Parathyroid adenoma (tissue), 2 donors: ENCODE results near the gene PRDM1.

Experiments used
- H2AFZ ChIP-seq: fragments of 300-600 bp; sonication (generic); one replicate; pipeline ENCODE4 v1.7.0; 2017; ENCODE audit warnings: antibody characterized with exemption, mild to moderate bottlenecking
- H3K27ac ChIP-seq: fragments of 300-600 bp; sonication (generic); one replicate; pipeline ENCODE4 v1.7.0; 2017
- H3K27me3 ChIP-seq: fragments of 300-600 bp; sonication (generic); one replicate; pipeline ENCODE4 v1.7.0; 2017; ENCODE audit warnings: low read length; ENCODE audit not compliant: control insufficient read depth, insufficient read depth
- H3K36me3 ChIP-seq: fragments of 300-600 bp; sonication (generic); one replicate; pipeline ENCODE4 v1.7.0; 2017; ENCODE audit warnings: low read length; ENCODE audit not compliant: control insufficient read depth, insufficient read depth
- H3K4me1 ChIP-seq: fragments of 300-600 bp; sonication (generic); one replicate; pipeline ENCODE4 v1.7.0; 2017; ENCODE audit warnings: control low read depth
- H3K4me2 ChIP-seq: fragments of 300-600 bp; sonication (generic); one replicate; pipeline ENCODE4 v1.7.0; 2017; ENCODE audit warnings: low read length
- H3K4me3 ChIP-seq: fragments of 300-600 bp; sonication (generic); one replicate; pipeline ENCODE4 v1.7.0; 2017; ENCODE audit warnings: low read depth, low read length
- H3K79me2 ChIP-seq: fragments of 300-600 bp; sonication (generic); one replicate; pipeline ENCODE4 v1.7.0; 2017; ENCODE audit warnings: control low read depth
- H3K9ac ChIP-seq: fragments of 300-600 bp; sonication (generic); one replicate; pipeline ENCODE4 v1.7.0; 2017; ENCODE audit warnings: mild to moderate bottlenecking
- H3K9me3 ChIP-seq: fragments of 300-600 bp; sonication (generic); one replicate; pipeline ENCODE4 v1.7.0; 2017; ENCODE audit warnings: low read length; ENCODE audit not compliant: control insufficient read depth
- TF ChIP-seq, protein P1 (sequence below): fragments of 300-600 bp; sonication (generic); IDR thresholded peaks from one replicate; pipeline ENCODE4 v1.7.0; 2017; ENCODE audit warnings: antibody characterized with exemption, mild to moderate bottlenecking
- donor health status: primary hyperparathyroidism.

Gene PRDM1

DNA sequence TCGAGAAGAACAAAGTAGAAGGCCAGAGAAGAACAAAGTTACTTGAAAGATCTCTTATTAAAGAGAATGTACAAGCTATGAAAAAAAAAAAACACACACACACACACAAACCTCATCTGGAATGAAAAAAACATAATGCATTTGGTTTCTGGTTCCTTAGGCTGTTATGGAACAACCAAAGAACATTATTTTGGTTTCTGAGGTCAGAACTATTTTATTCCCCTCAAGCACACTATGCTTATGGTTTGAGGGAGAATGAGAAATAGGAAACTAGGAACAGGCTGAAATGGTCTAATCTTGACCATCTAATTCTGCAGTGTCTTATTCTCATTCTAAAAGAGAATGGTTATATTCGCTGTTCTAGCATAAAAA is 8.8 kb downstream of the PRDM1 start:
- Histone ChIP-seq H3K27ac (no peak overlapping the region), H2AFZ (no peak overlapping the region), H3K27me3 (no peaks in the 10 kb centered on the region), H3K9me3 (no peaks in the 10 kb centered on the region), H3K4me3 (no peak overlapping the region), H3K79me2 (no peaks in the 10 kb centered on the region), H3K36me3 (no peaks in the 10 kb centered on the region), H3K4me1 (no peaks in the 10 kb centered on the region), H3K4me2 (no peak overlapping the region), H3K9ac (no peak overlapping the region)
- TF ChIP-seq, protein P1, sequence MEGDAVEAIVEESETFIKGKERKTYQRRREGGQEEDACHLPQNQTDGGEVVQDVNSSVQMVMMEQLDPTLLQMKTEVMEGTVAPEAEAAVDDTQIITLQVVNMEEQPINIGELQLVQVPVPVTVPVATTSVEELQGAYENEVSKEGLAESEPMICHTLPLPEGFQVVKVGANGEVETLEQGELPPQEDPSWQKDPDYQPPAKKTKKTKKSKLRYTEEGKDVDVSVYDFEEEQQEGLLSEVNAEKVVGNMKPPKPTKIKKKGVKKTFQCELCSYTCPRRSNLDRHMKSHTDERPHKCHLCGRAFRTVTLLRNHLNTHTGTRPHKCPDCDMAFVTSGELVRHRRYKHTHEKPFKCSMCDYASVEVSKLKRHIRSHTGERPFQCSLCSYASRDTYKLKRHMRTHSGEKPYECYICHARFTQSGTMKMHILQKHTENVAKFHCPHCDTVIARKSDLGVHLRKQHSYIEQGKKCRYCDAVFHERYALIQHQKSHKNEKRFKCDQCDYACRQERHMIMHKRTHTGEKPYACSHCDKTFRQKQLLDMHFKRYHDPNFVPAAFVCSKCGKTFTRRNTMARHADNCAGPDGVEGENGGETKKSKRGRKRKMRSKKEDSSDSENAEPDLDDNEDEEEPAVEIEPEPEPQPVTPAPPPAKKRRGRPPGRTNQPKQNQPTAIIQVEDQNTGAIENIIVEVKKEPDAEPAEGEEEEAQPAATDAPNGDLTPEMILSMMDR, result no peak

GRCh38 chr6:106097411-106098231 is 11.5 kb downstream of the PRDM1 start:
- Histone ChIP-seq H3K4me3 (peak overlapping the region; percentile 7), H3K9me3 (no peaks in the 10 kb centered on the region), H3K27me3 (no peaks in the 10 kb centered on the region), H2AFZ (no peak overlapping the region), H3K4me2 (peak overlapping the region; percentile 11), H3K27ac (peak overlapping the region; percentile 48), H3K79me2 (no peaks in the 10 kb centered on the region), H3K36me3 (no peaks in the 10 kb centered on the region), H3K4me1 (no peaks in the 10 kb centered on the region), H3K9ac (no peak overlapping the region)
- TF ChIP-seq, protein P1, result no peak

DNA sequence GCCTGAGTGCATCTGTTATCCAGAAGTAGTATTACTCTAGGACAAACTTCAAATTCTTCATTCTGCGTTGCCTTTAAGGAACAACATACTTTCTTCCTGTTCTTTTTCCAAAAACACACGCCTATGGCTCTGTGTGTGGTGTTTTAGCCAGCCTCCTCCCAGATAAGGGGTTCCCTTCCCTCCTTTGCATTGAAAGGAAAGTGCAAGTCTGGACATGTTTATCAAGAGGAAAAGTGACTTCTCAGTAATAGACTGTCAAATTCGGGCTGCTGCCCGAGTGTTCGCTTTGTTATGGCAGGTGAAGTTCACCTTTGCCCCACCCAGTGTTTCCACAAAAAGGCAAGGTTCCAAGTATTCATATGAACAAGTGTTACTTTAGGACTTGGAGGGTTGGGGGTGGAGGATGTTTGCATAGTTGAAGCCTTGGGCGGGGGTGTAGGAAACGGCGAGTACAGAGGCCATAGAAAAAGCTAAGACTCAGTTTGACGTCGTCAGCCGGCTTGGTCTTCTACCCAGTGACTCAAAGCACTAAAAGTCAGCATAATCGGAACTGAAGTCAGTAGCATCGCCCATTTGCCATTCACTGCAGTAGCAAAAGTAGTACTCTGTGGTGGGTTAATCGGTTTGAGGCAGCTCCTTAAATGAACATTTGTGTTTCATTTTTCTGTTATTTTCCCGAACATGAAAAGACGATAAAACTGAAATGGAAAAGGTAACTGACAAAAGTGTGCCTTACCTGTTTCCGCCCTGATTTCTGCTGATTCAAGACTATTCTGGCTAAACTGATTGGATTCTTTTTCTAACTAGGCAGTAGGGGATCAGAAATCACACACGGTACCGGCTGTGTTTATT is 12.5 kb downstream of the PRDM1 start:
- Histone ChIP-seq H3K4me3 (peak overlapping the region; percentile 7), H3K4me1 (no peaks in the 10 kb centered on the region), H2AFZ (no peak overlapping the region), H3K4me2 (peak overlapping the region; percentile 11), H3K9ac (no peak overlapping the region), H3K79me2 (no peaks in the 10 kb centered on the region), H3K36me3 (no peaks in the 10 kb centered on the region), H3K27ac (peak overlapping the region; percentile 48), H3K27me3 (no peaks in the 10 kb centered on the region), H3K9me3 (no peaks in the 10 kb centered on the region)
- TF ChIP-seq, protein P1, result no peak

GRCh38 chr6:106099235-106099537 is 13.1 kb downstream of the PRDM1 start:
- H3K79me2 ChIP-seq, result no peaks in the 10 kb centered on the region
- H3K4me2 ChIP-seq, result no peak overlapping the region
- TF ChIP-seq, protein P1, result no peak
- no peak overlapping the region for H3K9ac ChIP-seq
- H3K4me1 ChIP-seq, result no peaks in the 10 kb centered on the region
- no peak overlapping the region for H3K4me3 ChIP-seq
- no peak overlapping the region for H3K27ac ChIP-seq
- no peaks in the 10 kb centered on the region for H3K9me3 ChIP-seq
- H2AFZ ChIP-seq, result no peak overlapping the region
- no peaks in the 10 kb centered on the region for H3K36me3 ChIP-seq
- no peaks in the 10 kb centered on the region for H3K27me3 ChIP-seq
